Measurements from ENCODE around the gene ANKS1B. TPM values are rescaled to one million over a fixed set of nuclear protein-coding genes. Genes with fewer than 3 reads are reported as not detected.

Gene ANKS1B
- total and polyA plus RNA-seq, 2 of the 4 experiments (the other 2 are of a cell fraction), result 0.17 to 0.18 TPM

DNA sequence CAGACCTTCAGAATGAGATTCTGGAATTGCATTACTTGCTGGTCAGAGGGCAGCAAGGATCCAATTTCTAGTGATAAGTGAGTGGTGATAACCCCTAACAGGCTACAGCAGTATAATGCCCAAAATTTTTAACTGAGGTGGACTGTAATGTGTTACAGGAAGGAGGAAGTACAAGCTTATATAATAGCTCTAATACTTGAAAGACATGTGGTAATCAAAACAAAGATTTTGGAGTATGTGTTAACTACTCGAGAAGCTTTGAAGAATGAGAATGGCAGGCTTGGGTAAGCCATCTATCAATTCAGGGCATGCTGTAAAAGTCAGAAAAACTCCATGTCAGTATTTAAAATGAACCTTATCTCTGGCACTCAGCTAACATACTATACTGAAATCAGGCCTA lies 70.5 kb downstream of the ANKS1B start:
- no peak overlapping the region for H3K9ac ChIP-seq (ENCODE audit: low read depth, low read length)
- in situ Hi-C loops (cut with MboI; ENCODE audit: low sequenced_read_pairs) (no loop called here), intact Hi-C loops (cut with micrococcal nuclease) (no loop called here), dilution Hi-C loops (cut with HindIII; ENCODE audit: low sequenced_read_pairs, unreplicated experiment) (no loop called here)
- H3K4ac ChIP-seq (ENCODE audit: low read depth, low read length), result no peak overlapping the region
- H3K14ac ChIP-seq (replicated peaks; ENCODE audit: low read depth, low read length), result no peak overlapping the region
- H3K4me2 ChIP-seq (ENCODE audit: low read depth, low read length), result no peak overlapping the region
- H3K18ac ChIP-seq (ENCODE audit: low read depth, low read length), result no peak overlapping the region
- H4K20me1 ChIP-seq (ENCODE audit: insufficient read depth, low read length), result no peaks in the 10 kb centered on the region
- CTCF ChIA-PET, result interaction anchor here (0.6 kb wide), 1 partner anchor 88 kb away, joined by 3 read pairs; no protein-coding TSS in a partner anchor
- H3K27me3 ChIP-seq (ENCODE audit: control insufficient read depth, insufficient read depth, low read length), result no peaks in the 10 kb centered on the region
- H3K4me1 ChIP-seq (ENCODE audit: control insufficient read depth, insufficient read depth, low read length), result no peaks in the 10 kb centered on the region
- WGBS, 2 experiments (ENCODE audit: extremely low coverage in 2 of 2, insufficient read length in 1 of 2), result no CpG with 5 or more reads among the region's 1 CpG
- H2BK120ac ChIP-seq (ENCODE audit: low read depth, low read length), result no peak overlapping the region
- H2BK5ac ChIP-seq (ENCODE audit: low read depth, low read length, poor library complexity, severe bottlenecking), result no peak overlapping the region
- H3K79me1 ChIP-seq (ENCODE audit: low read depth in 1 of 2, low read length in 2 of 2), result no peaks in the 10 kb centered on the region
- no peak overlapping the region; the same call in 1 of the 2 replicates for H2BK20ac ChIP-seq (ENCODE audit: low read depth, low read length)
- no peak overlapping the region for H2AK5ac ChIP-seq (ENCODE audit: low read depth, low read length)
- H4K91ac ChIP-seq (ENCODE audit: insufficient read depth, low read depth, low read length), result no peak overlapping the region
- BruUV-seq (replicated peaks), result no TSS peak
- no peak overlapping the region for H3K27ac ChIP-seq (ENCODE audit: insufficient read depth, low read length)
- ATAC-seq (ENCODE audit: low read depth), result no peak
- no peak for DNase-seq
- no peaks in the 10 kb centered on the region; the same call in 1 of the 2 replicates for H3K9me1 ChIP-seq (ENCODE audit: insufficient read depth, low read length)
- no peak for TF ChIP-seq RCOR1 (IDR thresholded peaks at IDR 0.05; ENCODE audit: insufficient replicate concordance, low read length)
- TF ChIP-seq MAZ (IDR thresholded peaks at IDR 0.05; ENCODE audit: borderline replicate concordance, low read depth, low read length), result no peak
- TF ChIP-seq, protein P1, sequence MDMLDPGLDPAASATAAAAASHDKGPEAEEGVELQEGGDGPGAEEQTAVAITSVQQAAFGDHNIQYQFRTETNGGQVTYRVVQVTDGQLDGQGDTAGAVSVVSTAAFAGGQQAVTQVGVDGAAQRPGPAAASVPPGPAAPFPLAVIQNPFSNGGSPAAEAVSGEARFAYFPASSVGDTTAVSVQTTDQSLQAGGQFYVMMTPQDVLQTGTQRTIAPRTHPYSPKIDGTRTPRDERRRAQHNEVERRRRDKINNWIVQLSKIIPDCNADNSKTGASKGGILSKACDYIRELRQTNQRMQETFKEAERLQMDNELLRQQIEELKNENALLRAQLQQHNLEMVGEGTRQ (IDR thresholded peaks at IDR 0.05; ENCODE audit: low read depth, low read length), result no peak
- no peak for TF ChIP-seq POLR2A (IDR thresholded peaks at IDR 0.05; ENCODE audit: low read depth, low read length)
- TF ChIP-seq, protein P2, sequence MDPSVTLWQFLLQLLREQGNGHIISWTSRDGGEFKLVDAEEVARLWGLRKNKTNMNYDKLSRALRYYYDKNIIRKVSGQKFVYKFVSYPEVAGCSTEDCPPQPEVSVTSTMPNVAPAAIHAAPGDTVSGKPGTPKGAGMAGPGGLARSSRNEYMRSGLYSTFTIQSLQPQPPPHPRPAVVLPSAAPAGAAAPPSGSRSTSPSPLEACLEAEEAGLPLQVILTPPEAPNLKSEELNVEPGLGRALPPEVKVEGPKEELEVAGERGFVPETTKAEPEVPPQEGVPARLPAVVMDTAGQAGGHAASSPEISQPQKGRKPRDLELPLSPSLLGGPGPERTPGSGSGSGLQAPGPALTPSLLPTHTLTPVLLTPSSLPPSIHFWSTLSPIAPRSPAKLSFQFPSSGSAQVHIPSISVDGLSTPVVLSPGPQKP (IDR thresholded peaks at IDR 0.05; ENCODE audit: borderline replicate concordance, low read depth, low read length), result no peak
- no peak for TF ChIP-seq RAD21 (IDR thresholded peaks at IDR 0.05; ENCODE audit: low read length)
- no peak for TF ChIP-seq MXI1 (IDR thresholded peaks at IDR 0.05; ENCODE audit: borderline replicate concordance, low read depth, low read length)
- no peak for TF ChIP-seq FOS (IDR thresholded peaks at IDR 0.05; ENCODE audit: low read depth, low read length)
- no peak for TF ChIP-seq MAFK (IDR thresholded peaks at IDR 0.05; ENCODE audit: low read depth, low read length)
- TF ChIP-seq CHD1 (IDR thresholded peaks at IDR 0.05; ENCODE audit: low read depth, low read length), result no peak
- TF ChIP-seq RFX5 (IDR thresholded peaks at IDR 0.05; ENCODE audit: low read depth, low read length), result no peak
- TF ChIP-seq BHLHE40 (IDR thresholded peaks at IDR 0.05; ENCODE audit: low read depth, low read length), result no peak
- TF ChIP-seq, protein P3, sequence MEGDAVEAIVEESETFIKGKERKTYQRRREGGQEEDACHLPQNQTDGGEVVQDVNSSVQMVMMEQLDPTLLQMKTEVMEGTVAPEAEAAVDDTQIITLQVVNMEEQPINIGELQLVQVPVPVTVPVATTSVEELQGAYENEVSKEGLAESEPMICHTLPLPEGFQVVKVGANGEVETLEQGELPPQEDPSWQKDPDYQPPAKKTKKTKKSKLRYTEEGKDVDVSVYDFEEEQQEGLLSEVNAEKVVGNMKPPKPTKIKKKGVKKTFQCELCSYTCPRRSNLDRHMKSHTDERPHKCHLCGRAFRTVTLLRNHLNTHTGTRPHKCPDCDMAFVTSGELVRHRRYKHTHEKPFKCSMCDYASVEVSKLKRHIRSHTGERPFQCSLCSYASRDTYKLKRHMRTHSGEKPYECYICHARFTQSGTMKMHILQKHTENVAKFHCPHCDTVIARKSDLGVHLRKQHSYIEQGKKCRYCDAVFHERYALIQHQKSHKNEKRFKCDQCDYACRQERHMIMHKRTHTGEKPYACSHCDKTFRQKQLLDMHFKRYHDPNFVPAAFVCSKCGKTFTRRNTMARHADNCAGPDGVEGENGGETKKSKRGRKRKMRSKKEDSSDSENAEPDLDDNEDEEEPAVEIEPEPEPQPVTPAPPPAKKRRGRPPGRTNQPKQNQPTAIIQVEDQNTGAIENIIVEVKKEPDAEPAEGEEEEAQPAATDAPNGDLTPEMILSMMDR (conservative IDR thresholded peaks at IDR 0.05; ENCODE audit: low read depth, low read length), result no peak
- TF ChIP-seq NFE2L2 (IDR thresholded peaks at IDR 0.05; ENCODE audit: low read depth, low read length), result no peak
- TF ChIP-seq SMC3 (IDR thresholded peaks at IDR 0.05; ENCODE audit: low read depth, low read length), result no peak
- TF ChIP-seq CEBPB (IDR thresholded peaks at IDR 0.05; ENCODE audit: low read depth, low read length), result no peak
- H4K8ac ChIP-seq (ENCODE audit: low read depth in 2 of 2, low read length in 2 of 2), result no peak overlapping the region
- POLR2A ChIA-PET (ENCODE audit: unreplicated experiment), result no interaction called here
- H4K5ac ChIP-seq (ENCODE audit: low read depth, low read length), result no peak overlapping the region
- no peak overlapping the region for H2AFZ ChIP-seq (replicated peaks; ENCODE audit: low read length, poor library complexity)
- H3K56ac ChIP-seq (ENCODE audit: extremely low read depth, insufficient read depth, low read length), result no peak overlapping the region
- H3K9me3 ChIP-seq (ENCODE audit: control insufficient read depth, insufficient read depth, low read length), result no peaks in the 10 kb centered on the region
- H3K4me3 ChIP-seq (ENCODE audit: insufficient read depth, low read depth, low read length), result no peak overlapping the region
- no peaks in the 10 kb centered on the region for H3K36me3 ChIP-seq (ENCODE audit: control insufficient read depth, insufficient read depth, low read length)
- H3K23ac ChIP-seq (ENCODE audit: low read depth, low read length), result no peak overlapping the region
- H2BK15ac ChIP-seq (ENCODE audit: low read depth, low read length), result no peak overlapping the region
- H2AK9ac ChIP-seq (replicated peaks; ENCODE audit: low read depth, low read length, poor library complexity), result no peak overlapping the region

Data from IMR-90 (cell line).